Mesenteric fat pad (tissue), 1 donor: ENCODE measurements around the gene CD33. TPM values are rescaled to one million over a fixed set of nuclear protein-coding genes. Genes with fewer than 3 reads are reported as not detected.
"Not testable (repeated sequence)": the region's sequence is repeated elsewhere in the genome, so short reads cannot be mapped to it uniquely, and the experiment has no call there.

Experiments
- DNase-seq: peaks from one replicate; pipeline ENCODE4 v3.0.0-alpha.2; 2020; ENCODE audit warnings: low spot score
- total RNA-seq: library from RNA; stranded (reverse); fragmentation: NEBNext Ultra II Directional; extraction: Animal tissue kit (Norgen Biotek cat#: 25700); gene quantifications from one replicate; pipeline ENCODE4 v1.2.1, GENCODE V29; 2021
- donor health status: DM: yes; HTN: yes; CAD: no.

CD33 gene
- total RNA-seq, 1 donor from 2014 or later, result 18.6 TPM

GRCh38 chr19:51210191-51210784 is 14.6 kb upstream of the CD33 start:
- DNase-seq, result no peak

GRCh38 chr19:51210874-51211361 is 14.0 kb upstream of the CD33 start:
- not testable (repeated sequence) for DNase-seq

- DNase-seq, result no peak
Measured at GRCh38 chr19:51211833-51212232, 13.0 kb upstream of the CD33 start.

GRCh38 chr19:51219307-51219706 is 5.6 kb upstream of the CD33 start:
- no peak for DNase-seq

- no peak for DNase-seq
Measured at GRCh38 chr19:51219971-51220370, 4.9 kb upstream of the CD33 start.

GRCh38 chr19:51220996-51221395 is 3.9 kb upstream of the CD33 start:
- no peak for DNase-seq

- no peak for DNase-seq
Measured at GRCh38 chr19:51224163-51224641, 678 bp upstream of the CD33 start.

GRCh38 chr19:51226067-51226466 is 1.2 kb downstream of the CD33 start:
- no peak for DNase-seq

GRCh38 chr19:51227326-51227725 is 2.4 kb downstream of the CD33 start:
- no peak for DNase-seq

- DNase-seq, result no peak
Measured at GRCh38 chr19:51227966-51228365, 3.1 kb downstream of the CD33 start.

GRCh38 chr19:51240866-51241265 is 16.0 kb downstream of the CD33 start:
- no peak for DNase-seq

- no peak for DNase-seq
Measured at GRCh38 chr19:51242881-51243630, 18.2 kb downstream of the CD33 start.

- no peak for DNase-seq
Measured at GRCh38 chr19:51246164-51246552, 21.3 kb downstream of the CD33 start.

- DNase-seq, result no peak
Measured at GRCh38 chr19:51247972-51248590, 23.2 kb downstream of the CD33 start.

GRCh38 chr19:51250786-51251467 is 26.0 kb downstream of the CD33 start, which contains the start of gene SIGLECL1:
Gene SIGLECL1, plus strand, starts transcription at chr19:51251080. Its CDS starts 12,993 bp downstream, at chr19:51264073.
- DNase-seq, result no peak

GRCh38 chr19:51251468-51251820 is 26.6 kb downstream of the CD33 start:
- no peak for DNase-seq

- DNase-seq, result no peak
Measured at GRCh38 chr19:51252306-51253079, 27.6 kb downstream of the CD33 start.

- no peak for DNase-seq
Measured at GRCh38 chr19:51253088-51253806, 28.4 kb downstream of the CD33 start.

GRCh38 chr19:51256155-51256625 is 31.3 kb downstream of the CD33 start:
- no peak for DNase-seq

GRCh38 chr19:51257471-51257870 is 32.6 kb downstream of the CD33 start:
- no peak for DNase-seq
